WTC11 (cell line): ENCODE results near the gene TERF2IP.
A peak's percentile ranks its signal among the peaks of the same experiment; 100 is the strongest.

Experiments used
- ATF6 ChIP-seq: sonication (generic); formaldehyde crosslinking; IDR thresholded peaks from 2 replicates; pipeline ENCODE4 v1.8.1; 2023; ENCODE audit warnings: mild to moderate bottlenecking, missing genetic modification reagents
- CTCF ChIP-seq: fragments of 200-600 bp; IDR thresholded peaks from 2 replicates; pipeline ENCODE4 v1.8.0; 2022; ENCODE audit warnings: antibody characterized with exemption
- FOXP4 ChIP-seq: sonication (generic); formaldehyde crosslinking; IDR thresholded peaks from 2 replicates; pipeline ENCODE4 v1.8.0; 2022; ENCODE audit warnings: mild to moderate bottlenecking, missing genetic modification reagents
- GTF2I ChIP-seq: fragments of 250-450 bp; sonication (Bioruptor Pico); conservative IDR thresholded peaks from 2 replicates; pipeline ENCODE4 v1.4.0; 2021; ENCODE audit warnings: mild to moderate bottlenecking
- IRF2 ChIP-seq: sonication (generic); formaldehyde crosslinking; IDR thresholded peaks from 2 replicates; pipeline ENCODE4 v1.8.0; 2022; ENCODE audit warnings: low read depth, missing genetic modification reagents, borderline replicate concordance
- SMAD3 ChIP-seq: sonication (generic); formaldehyde crosslinking; IDR thresholded peaks from 2 replicates; pipeline ENCODE4 v1.8.0; 2022; ENCODE audit warnings: missing genetic modification reagents, mild to moderate bottlenecking, borderline replicate concordance
- ZNF423 ChIP-seq: fragments of 250-450 bp; sonication (Bioruptor Pico); IDR thresholded peaks from 2 replicates; pipeline ENCODE4 v2.1.2; 2022; ENCODE audit warnings: mild to moderate bottlenecking, moderate library complexity
- TF ChIP-seq, protein P1 (sequence below): sonication (generic); formaldehyde crosslinking; conservative IDR thresholded peaks from 2 replicates; pipeline ENCODE4 v1.8.1; 2022; ENCODE audit warnings: mild to moderate bottlenecking, missing genetic modification reagents
- TF ChIP-seq, protein P2 (sequence below): fragments of 250-450 bp; sonication (Bioruptor Pico); IDR thresholded peaks from 2 replicates; pipeline ENCODE4 v1.8.0; 2021; ENCODE audit warnings: mild to moderate bottlenecking

DNA sequence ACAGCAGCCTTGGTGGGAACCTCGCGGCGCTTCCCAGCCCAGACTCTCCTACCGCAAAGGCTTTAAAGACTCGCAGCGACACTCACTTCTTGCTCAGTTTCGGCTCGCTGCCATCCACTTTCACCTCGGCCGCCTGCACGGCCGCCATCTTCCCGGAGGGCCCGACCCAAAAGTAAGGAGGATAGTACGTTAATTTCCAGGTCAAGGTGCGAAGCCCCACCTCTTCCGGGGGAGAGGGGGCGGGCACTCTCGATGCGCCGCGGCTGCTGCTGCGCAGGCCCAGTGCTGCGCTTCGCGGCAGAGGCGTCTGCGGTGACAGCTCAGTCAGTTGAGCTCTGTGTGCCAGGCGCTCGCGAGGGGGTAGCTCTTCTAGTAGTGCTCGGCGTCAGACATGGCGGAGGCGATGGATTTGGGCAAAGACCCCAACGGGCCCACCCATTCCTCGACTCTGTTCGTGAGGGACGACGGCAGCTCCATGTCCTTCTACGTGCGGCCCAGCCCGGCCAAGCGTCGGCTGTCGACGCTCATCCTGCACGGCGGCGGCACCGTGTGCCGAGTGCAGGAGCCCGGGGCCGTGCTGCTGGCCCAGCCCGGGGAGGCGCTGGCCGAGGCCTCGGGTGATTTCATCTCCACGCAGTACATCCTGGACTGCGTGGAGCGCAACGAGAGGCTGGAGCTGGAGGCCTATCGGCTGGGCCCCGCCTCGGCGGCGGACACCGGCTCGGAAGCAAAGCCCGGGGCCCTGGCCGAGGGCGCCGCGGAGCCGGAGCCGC lies at the start of gene TERF2IP, which contains the start of gene KARS1:
- no peak for TF ChIP-seq ATF6
- TF ChIP-seq, protein P1, sequence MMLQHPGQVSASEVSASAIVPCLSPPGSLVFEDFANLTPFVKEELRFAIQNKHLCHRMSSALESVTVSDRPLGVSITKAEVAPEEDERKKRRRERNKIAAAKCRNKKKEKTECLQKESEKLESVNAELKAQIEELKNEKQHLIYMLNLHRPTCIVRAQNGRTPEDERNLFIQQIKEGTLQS (CRISPR knock-in tag): no peak
- TF ChIP-seq, protein P2, sequence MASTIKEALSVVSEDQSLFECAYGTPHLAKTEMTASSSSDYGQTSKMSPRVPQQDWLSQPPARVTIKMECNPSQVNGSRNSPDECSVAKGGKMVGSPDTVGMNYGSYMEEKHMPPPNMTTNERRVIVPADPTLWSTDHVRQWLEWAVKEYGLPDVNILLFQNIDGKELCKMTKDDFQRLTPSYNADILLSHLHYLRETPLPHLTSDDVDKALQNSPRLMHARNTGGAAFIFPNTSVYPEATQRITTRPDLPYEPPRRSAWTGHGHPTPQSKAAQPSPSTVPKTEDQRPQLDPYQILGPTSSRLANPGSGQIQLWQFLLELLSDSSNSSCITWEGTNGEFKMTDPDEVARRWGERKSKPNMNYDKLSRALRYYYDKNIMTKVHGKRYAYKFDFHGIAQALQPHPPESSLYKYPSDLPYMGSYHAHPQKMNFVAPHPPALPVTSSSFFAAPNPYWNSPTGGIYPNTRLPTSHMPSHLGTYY (CRISPR knock-in tag): no peak
- 0 out of 2 replicates have a peak, but pooled peaks have one; percentile 58 for TF ChIP-seq SMAD3 (CRISPR knock-in tag)
- TF ChIP-seq ZNF423 (CRISPR knock-in tag): no peak
- TF ChIP-seq CTCF: no peak
- no peak for TF ChIP-seq GTF2I
- TF ChIP-seq IRF2 (CRISPR knock-in tag): no peak; the same call in 1 of the 2 replicates
- TF ChIP-seq FOXP4 (CRISPR knock-in tag): no peak; the same call in 1 of the 2 replicates
